Stimulated activated CD8-positive, alpha-beta memory T cell treated with anti-CD3 and anti-CD28 coated beads, Interleukin-12 subunit alpha, Interleukin-12 subunit beta, amount 100 ng/mL, for 1 hour (primary cell): ENCODE data around the gene PBX1.

Source experiments
- DNase-seq: peaks from one replicate; pipeline ENCODE4 v3.0.0-alpha.2; 2020; ENCODE audit warnings: low read depth

Gene PBX1

DNA sequence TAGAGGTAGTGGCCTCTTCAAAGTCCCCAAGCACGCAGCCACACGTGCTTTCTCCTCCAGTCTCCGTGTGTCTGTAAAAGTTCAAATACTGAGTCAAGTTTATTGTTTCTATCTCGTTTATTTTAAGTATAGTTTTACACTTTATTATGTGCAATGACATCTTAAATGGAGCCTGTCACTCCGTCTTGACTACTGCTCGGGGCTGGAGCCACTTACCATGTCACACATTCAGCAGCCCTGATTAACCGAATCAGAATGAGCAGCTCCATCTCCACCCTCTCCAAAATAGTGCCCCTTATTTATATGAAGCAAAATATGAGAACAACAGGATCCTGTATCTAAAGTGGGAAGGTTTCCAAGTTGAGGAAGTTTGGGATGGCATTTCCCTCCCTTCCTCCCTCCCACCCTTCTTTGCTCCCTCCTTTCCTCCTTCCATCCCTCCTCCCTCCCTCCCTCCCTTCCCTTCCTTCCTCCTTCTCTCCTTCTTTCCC, 201.0 kb downstream of the PBX1 start:
- DNase-seq, result no peak

DNA sequence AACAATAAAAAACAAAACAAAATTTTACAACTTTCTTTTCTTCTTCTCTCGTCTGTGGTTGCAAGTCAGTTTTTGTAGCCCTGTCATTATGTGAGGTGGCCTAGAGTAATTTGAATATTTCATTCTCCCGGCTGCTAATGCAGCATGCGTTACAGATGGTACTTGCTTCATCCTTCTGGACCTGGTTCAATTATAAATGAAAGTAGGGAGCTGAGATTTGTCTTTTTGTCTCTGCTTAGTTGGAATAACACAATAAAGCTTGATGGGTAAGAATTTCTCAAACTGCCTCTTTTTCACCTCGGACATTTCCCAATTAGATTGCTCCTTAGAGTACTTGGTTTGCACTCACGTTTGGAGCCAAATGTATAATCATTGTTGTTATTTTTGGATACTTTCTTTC, 201.6 kb downstream of the PBX1 start:
- DNase-seq, result no peak

DNA sequence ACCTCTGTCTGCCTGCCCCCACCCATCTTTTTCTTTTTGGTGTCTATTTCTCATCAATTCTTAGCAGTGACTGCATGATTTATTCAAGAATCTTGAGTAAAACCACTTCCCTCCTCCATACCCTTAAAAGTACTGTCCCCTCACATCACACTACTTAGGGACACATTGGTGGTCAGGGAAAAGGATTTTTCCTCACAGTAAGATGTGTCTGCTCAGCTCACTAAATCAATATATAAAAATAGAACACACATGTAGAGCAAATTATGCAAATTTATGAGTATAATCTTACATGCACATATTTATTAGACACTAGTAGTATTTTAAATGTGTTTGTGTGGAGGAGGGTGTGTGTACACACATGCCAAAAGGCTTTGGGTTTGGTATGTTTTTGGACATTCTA, 202.0 kb downstream of the PBX1 start:
- DNase-seq, result no peak

DNA sequence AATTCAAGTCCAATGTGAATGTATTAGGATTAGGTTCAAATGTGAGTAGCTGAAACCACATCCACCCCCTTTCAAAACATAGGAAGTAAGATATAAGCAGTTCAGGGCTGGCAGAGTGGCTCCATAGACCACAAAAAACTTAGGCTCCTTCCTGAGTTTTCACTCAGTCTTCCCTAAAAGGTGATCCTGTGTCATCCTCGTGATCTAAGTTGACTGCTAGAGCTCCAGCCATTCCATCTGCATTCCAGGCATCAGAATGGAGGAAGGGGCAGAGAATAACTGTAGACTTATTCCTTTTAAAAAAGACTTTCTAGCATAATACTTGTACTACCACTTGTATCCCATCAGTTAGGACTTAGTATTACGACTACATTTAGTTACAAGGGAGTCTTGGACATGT, 204.1 kb downstream of the PBX1 start:
- DNase-seq, result no peak

DNA sequence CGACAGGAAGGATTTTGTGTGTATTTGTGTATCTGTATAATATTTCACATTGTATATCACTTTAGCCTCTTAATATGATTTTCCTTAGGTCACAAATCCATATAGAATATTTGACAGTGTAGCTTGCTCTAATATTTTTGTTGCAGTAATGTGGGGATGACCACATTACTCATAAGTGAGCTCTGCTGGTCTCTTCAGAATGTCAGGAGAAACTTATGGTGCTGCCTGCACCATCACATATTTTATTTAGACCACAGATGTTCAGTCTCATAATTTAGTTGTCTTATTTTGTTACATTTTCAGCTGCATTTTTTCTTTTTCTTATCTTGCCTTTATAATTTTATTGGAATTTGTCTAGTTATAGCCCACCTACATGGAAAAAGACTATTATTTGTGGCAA, 205.3 kb downstream of the PBX1 start:
- DNase-seq, result no peak

DNA sequence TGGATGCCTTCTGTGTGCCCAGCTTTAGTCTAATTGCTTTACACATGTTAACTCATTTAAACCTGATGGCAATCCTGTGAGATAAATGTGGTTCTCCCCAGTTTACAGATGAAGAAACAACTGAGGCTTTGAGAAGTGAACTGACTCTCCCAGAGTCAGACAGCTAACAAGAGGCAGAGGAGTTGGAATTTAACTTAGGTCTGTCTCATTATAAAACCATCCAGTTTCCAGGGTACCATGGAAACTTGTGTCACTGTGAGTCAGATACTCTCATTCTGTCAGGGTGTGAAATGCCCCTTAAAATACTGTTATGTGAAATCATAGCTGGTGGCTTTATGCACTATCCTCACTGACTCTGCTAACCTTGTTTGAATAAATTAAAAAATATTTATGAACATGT, 206.6 kb downstream of the PBX1 start:
- no peak for DNase-seq

DNA sequence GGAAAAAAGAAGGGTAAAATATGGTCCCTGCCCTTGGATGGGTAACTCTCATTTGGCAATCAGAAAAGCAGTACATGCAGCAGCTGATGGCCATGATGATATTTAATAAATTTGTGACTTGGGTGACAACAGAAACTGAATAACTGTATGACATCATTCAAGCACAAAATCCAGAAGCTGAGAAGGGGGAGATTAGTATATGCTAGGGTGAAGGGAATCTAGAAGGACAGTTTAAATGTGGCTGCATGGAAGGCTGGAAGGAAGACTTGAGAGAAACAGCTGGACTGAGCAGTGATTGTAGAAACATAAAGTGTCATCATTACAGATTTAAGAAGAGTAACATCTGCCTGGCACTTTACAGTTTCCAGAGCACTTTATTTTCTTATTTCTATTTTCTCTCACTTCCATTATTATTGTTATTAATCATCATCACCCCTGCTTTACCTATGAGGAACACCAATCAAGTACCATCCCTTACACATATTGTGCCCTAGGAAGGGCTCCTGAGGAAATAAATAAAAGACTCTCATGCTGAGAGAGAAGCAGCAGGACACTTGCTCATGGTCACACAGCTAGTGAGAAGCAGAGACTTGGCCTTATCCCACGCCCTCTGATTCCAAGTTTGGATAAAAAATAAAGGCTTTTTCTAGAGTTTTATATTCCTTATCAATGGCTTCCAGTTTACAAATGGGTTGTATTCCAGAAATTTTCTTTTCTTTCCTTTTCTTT, 207.2 kb downstream of the PBX1 start:
- DNase-seq, result no peak

DNA sequence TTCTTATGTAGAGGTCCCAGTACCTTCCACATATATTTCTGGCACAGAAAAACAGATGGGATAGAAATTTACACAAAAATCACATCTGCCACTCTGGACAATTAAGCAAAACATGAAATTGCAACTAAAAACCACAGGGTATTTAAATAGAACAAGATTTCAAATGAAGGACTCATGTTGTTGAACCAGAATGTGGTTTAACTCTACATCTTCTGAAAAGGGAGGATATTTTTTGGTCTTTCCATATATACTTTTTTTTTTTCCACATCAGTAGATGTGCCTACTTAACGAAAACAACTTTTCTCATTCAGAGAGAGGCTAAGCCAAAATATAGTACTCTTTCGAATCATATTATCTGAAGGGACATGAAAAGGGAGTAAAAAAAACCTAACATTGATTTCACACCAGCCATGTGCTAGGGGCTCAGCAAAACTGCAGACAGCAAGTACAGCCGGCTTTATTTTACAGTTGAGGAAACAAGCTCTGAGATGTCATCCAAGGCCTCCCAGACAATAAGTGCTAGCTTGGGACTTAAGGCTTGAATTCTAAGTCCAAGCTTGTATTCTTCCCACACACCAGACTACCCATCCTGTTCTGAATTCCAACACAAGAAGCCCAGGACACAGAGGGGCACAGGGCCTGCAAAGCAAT, 208.9 kb downstream of the PBX1 start:
- no peak for DNase-seq

DNA sequence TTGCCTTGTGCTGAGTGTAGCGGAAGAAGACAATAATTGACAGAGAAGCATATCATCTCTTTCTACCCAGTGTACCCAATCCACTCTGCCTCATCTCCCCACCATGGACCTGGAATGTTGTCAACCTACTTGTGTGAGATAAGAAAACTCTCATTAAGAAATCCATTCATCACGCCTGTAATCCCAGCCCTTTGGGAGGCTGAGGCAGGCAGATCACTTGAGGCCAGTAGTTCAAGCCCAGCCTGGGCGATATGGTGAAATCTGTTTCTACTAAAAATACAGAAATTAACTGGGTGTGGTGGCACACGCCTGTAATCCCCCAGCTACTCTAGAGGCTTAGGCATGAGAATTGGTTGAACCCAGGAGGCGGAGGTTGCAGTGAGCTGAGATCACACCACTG, 209.6 kb downstream of the PBX1 start:
- no peak for DNase-seq

DNA sequence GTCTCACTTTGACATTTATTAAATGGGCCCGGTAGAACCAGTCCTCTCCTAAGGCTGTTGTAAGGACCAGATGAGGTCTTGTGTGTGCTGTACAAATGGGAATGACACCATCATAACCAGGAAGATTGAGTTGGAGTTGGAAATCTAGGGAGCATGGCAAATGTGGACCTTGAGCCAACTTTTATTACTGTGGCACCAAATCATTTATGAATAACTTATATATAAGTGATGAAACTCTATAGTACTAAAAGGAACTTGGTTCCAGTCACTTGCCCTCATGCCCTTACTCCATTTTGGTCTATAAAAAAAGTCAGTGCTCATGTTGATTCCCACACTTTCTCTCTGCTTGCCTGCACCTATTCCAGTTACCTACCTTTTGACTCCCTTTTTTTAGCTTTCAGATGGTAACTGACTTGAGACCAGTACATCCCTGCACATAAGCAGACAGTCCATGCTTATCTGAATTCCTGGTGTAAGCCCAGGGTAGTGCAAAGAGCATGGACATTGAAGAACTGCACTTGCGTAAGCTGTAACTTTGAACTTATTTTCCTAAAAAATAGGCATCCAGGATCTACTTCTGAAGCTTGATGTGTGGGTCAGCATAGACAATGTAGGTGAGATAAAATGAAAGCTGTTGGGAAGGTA, 210.6 kb downstream of the PBX1 start:
- DNase-seq, result no peak

DNA sequence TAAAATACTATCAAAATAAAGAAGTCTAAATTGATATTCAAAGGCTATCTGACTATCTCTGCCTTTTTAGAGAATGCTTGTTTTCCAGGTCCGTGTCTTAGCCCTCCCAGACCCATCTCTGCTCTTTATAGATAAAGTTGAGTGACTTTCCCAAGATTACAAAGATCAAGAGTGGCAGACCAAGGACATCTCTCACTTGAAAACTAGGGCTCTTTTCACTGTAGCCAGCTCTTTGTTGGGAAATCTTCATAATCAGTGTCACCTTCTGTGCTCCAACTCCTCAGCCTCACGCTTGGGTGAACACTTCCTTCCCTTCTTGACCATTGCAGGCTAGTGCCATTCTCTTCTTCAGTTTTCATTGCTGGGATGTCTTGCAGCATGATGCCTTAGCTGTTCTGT, 211.1 kb downstream of the PBX1 start:
- no peak for DNase-seq

DNA sequence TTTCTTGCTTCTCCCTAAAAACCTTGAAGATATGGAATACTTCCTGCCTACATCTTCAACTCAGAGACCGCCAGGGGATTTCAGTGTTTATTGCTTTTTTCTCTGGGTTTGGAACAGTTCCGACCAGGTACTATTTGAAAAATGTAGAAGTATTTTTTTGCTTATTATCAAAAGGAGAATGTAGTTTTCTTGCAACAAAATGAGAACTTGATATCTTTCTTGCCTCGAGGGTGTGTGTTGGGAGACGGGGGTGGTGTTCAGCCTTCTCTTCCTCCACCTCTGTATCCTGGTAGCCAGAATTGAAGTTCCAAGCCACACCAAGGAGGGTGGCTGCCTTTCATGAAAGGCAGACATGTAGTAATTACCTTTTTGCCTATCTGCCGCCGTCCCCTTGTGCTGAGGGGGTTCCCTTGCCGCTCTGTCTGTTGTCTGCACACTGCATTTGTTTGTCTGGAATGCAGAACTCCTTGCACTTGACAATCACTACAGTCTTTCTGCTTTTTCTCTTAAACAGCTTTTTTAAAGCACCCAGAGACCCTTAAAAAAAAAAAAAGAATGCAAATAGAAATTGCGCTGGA, 212.1 kb downstream of the PBX1 start:
- no peak for DNase-seq

DNA sequence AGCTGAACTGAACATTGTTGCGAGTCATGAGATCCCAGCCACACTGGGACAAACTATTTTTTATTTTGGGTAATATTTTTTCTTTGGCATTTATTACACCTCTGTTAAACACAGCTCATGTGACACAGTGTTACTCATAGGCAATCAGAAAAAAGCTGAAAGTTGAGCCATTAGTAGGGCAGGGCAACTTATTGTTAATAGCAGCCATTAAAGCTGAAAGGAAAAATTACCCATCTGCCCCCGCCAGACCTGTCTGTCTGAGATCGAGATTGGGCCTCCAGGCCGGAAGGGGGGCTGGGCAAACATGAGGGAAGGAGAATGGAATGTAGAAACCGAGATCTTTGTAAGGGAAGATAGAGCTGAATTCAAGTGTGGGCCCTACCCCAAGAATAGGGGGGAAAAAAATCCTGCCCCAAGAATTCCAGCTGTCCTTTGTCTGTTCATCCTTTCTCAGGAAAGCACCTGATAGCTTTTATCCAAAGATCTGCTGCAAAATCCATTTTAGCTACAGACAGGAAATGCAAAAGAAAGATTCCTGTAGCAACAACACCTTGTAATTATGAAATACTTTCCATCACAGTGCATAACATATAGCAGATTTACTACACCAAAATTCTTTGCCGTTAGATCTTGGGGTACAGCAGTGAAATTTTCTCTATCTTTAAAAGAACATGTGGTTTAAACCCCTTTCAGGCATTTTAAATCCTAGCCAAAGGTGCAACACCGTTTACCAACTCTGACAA, 212.8 kb downstream of the PBX1 start:
- DNase-seq, result no peak

DNA sequence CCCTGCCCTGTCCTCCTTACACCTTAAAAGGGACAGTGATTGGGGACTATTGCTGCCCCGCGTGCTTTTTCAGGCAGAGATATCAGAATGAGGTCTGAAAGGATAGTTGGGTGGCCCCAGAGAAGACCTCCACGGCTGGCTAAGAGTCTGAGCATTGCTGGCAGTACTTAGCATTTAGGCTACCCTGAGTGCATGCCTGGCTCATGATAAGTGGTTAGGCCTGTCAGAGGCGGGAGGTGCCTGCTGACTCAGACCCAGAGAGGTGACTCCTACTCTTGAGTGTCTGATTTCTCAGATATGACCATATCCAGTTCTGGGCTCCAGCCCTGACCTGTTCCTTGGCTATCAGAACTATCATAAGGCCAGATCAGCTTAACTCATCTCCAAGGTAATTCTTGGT, 213.7 kb downstream of the PBX1 start:
- no peak for DNase-seq

DNA sequence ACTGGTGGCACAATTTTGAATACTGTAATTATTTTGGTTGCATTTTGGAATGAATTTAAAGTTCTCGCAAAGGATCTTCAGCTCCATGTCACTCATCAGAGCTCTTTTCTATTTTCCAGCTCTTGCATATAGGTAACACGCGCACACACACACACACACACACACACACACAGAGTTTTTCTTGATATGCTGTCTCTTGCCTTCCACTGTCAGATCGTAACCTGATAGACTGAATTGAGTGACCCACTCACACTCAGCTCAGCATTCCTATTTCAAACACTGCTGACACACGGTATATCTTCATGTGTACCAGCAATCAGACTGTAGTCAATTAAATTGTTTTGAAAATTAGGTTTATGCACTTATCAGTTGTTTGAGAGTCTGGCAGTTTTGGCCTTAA, 214.1 kb downstream of the PBX1 start:
- DNase-seq, result no peak

DNA sequence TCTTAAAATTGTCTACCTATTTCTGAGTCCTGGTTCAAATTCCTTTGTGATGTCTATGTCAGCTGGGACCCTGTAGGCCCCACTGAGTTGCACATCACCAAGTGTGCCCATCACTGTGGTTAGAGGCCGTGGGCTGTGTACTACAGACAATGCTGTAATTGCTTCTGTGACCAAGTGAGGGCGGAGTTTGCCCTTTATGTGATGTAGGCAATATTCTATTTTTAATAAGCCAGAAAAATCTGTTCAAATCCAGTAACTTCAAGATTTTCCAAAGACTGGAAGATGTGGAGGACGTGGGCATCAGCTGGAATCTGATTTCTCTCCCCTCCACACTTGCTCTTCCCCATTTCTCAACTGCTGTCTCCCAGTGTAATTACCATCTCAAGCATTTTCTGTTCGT, 215.4 kb downstream of the PBX1 start:
- no peak for DNase-seq

DNA sequence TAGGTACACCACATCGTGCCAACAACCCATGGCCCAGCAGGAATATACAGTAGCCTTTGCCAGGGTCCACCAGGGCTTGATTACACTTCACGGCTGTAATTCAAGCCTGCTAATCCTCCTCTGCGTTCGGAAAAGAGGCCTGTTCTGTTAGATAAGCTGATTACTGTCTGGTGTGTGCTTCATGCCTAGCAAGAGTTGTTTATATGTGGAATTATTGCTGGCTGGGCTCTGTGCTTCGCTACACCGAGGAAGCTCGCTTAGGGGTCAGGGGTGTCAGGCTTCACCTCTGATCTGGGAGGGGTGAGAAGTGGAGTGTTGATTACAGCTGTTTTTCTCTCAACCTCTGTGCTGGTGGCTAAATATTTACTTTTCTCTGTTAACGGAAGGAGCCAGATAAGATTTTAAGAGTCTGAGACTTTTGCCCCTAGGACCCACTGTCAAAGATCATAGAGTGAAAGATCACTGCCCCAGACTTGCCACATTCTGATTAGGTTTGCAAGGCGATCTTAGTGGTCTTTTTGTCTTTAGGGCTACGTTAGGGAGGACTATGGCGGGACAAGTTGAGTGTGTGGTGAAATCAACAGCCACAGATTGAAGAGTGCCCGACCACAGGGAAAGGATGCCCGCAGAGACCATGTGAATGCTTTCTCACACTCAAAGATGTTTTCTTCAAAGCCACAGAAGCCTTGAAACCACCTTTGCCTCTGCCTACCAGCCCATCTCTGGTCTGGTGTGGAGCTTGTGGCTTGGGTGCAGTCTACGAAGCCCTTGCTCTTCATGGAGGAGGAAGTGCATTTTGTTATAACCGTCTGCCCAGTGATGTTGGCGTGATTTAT, 216.1 kb downstream of the PBX1 start:
- no peak for DNase-seq

DNA sequence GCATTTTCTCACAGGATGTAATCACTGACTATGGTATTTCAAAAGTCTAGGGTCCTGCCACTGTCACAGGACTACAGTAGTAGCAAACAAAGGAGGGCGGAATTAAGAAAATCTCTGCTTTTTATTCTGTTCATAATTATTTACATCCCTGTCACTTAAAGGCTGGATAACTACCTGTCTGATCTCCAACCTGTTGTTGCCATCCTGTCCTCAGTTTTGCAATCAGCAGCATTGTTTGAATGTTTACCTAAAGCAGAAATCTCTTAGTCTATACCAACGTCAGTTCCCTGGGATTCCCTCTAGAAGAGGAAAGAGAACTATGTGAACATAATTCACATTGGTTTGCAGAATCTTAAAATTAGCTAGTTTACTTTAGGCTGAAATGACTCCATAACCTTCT, 218.5 kb downstream of the PBX1 start:
- no peak for DNase-seq

DNA sequence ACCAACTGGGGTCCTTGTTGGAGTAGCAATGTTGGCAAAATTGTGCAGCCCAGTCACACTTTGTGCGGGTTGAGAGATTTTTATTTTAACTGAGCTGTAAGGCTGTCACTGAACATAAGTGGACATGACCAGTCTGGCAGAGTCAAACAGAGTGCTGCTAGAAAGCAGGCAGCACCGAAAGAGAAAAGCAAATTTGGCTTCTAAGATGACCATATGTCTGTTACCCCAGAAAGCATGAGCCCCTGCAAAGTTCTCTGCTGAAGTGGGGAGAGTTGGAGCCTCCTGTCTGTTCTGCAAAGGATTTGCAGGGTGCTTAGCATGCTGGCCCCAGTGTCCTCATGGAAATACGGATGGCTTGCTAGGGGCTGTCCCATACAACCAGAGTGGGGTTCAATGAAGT, 220.4 kb downstream of the PBX1 start:
- DNase-seq, result no peak

DNA sequence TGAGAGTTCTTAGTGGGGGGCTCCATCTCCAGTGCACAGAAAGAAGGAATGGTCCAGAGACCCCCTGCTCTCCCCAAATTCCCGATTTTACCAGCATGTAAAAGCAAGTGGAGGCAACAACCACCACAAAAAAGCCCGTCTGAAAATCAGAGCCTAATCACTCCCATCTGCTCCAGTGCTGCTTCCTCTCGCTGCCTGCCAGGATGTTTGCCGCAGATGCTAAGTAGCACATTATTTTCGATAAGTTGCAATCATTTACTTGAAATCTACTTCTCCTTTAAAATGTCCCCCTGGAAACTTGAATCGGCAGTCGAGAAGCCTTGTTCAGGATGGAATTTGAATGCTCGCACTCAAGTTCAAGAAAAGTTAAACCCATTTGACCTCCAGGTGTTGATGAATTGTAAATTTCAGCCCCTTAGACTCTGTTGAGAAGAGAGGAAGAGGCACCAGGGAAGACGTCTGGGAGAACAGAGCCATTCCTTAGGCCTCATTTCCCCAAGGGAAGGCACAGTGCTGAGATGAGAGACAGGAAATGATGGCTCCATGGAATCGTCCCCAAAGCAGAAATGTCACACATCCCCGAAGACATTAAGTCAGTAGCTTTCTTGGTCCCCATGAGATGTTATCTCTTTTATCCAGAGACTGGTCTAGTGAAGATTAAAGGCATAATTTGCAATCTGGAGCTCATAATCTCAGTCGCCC, 221.3 kb downstream of the PBX1 start:
- DNase-seq, result no peak

DNA sequence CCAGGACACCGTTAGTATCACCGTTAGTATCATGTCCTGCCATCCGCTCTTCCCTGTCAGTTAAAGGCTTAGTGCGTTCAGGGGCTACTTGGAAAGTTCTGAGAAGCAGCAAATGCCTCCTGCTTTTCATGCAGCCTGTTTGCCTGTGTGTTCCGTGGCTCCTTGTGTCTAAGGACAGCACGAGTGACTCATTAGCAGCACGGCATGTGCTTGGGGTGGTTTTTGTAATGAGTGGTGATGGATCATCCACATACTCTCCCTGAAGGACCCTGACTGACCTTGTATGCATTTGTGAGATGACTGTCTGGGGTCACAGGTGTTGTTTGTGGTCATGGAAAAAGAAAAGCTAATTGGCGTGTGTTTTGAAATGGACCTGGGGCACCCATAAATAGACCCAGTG, 221.9 kb downstream of the PBX1 start:
- DNase-seq, result no peak
